HCT116 (cell line): Measurements from ENCODE around the gene CEP170B. TPM values are rescaled to one million over a fixed set of nuclear protein-coding genes. Genes with fewer than 3 reads are reported as not detected.
"Not testable (repeated sequence)": the region's sequence is repeated elsewhere in the genome, so short reads cannot be mapped to it uniquely, and the experiment has no call there.

Experiments used
- ATAC-seq: fragments of 200-7000 bp; cut with Tn5 transposase; 2 replicates; pipeline ENCODE4 v1.9.1; 2020; ENCODE audit warnings: mild to moderate bottlenecking, moderate library complexity
- BruUV-seq: library from RNA; stranded (reverse); fragments of 400-500 nt; replicated peaks from 2 replicates; lab custom pipeline; 2021; lab: Mats Ljungman, UMichigan
- CTCF ChIA-PET: fragments of 300-600 bp; sonication (Branson Sonifier 250); formaldehyde crosslinking; loops from one replicate; lab custom pipeline; 2021; ENCODE audit warnings: antibody characterized with exemption; lab: Charles Lee
- POLR2A ChIA-PET: fragments of 300-600, 350-600 bp; sonication (Branson Sonifier 250); formaldehyde crosslinking; loops from one replicate; lab custom pipeline; 2021; ENCODE audit warnings: antibody characterized with exemption; lab: Charles Lee
- RAD21 ChIA-PET, 2 experiments: fragments of 300-600 bp; sonication (Branson Sonifier 250); formaldehyde crosslinking; loops; one replicate each; lab custom pipeline; 2023; ENCODE audit warnings: low total read pairs in 2 of 2; ENCODE audit not compliant: uncharacterized antibody in 2 of 2, unreplicated experiment in 2 of 2, low non-redundant PET in 1 of 2; lab: Charles Lee
- DNase-seq: peaks from one replicate; pipeline ENCODE4 v3.0.0-alpha.2; 2010; ENCODE audit warnings: low read depth, low spot score
- H2AFZ ChIP-seq: fragments of 200-600 bp; shearing (Covaris generic), sonication (generic); 2 replicates; pipeline ENCODE4 v1.6.1; 2017; ENCODE audit warnings: low read depth, mixed run types, mixed read lengths, antibody characterized with exemption, low read length; ENCODE audit not compliant: poor library complexity, severe bottlenecking
- H3K27ac ChIP-seq: 2 replicates; pipeline ENCODE4 v1.5.1; 2012; ENCODE audit warnings: low read depth, low read length
- H3K27me3 ChIP-seq: fragments of 200-600 bp; sonication (generic); 2 replicates; pipeline ENCODE4 v1.6.1; 2016; ENCODE audit warnings: mixed run types, low read length, mixed read lengths; ENCODE audit not compliant: insufficient read depth
- H3K36me3 ChIP-seq, 2 experiments: fragments of 200-500 bp in 1 of 2; fragments of 200-600 bp in 1 of 2; sonication (Bioruptor generic) in 1 of 2; sonication (generic) in 1 of 2; 2 replicates each; pipeline versions ENCODE4 v1.5.1 to v1.6.1; 2014 to 2016; ENCODE audit warnings: low read length in 2 of 2, inconsistent platforms in 1 of 2, mixed read lengths in 1 of 2, mixed run types in 1 of 2; ENCODE audit not compliant: insufficient read depth in 2 of 2, control insufficient read depth in 1 of 2
- H3K4me1 ChIP-seq, 2 experiments: fragments of 200-600 bp in 1 of 2; sonication (generic) in 1 of 2; 2 replicates each; pipeline versions ENCODE4 v1.5.1 to v1.6.1; 2012 to 2017; ENCODE audit warnings: low read length in 2 of 2, inconsistent platforms in 1 of 2, mild to moderate bottlenecking in 1 of 2, mixed read lengths in 1 of 2, mixed run types in 1 of 2, moderate library complexity in 1 of 2; ENCODE audit not compliant: insufficient read depth in 2 of 2, control insufficient read depth in 1 of 2
- H3K4me2 ChIP-seq: fragments of 200-600 bp; sonication (generic); 2 replicates; pipeline ENCODE4 v1.6.1; 2017; ENCODE audit warnings: mixed run types, low read length, mixed read lengths
- H3K4me3 ChIP-seq, 2 experiments: fragments of 200-600 bp in 1 of 2; sonication (generic) in 1 of 2; replicated peaks in 1 of 2; 2 replicates each; pipeline ENCODE4 v1.5.1; 2011 to 2016; ENCODE audit warnings: low read length in 2 of 2, control low read depth in 1 of 2, low read depth in 1 of 2, mild to moderate bottlenecking in 1 of 2, mixed read lengths in 1 of 2, mixed run types in 1 of 2
- H3K79me2 ChIP-seq: fragments of 200-600 bp; sonication (generic); 2 replicates; pipeline ENCODE4 v1.6.1; 2017; ENCODE audit warnings: mild to moderate bottlenecking, mixed run types, low read length, moderate library complexity, mixed read lengths; ENCODE audit not compliant: insufficient read depth
- H3K9ac ChIP-seq: fragments of 200-600 bp; sonication (generic); 2 replicates; pipeline ENCODE4 v1.6.1; 2016; ENCODE audit warnings: low read length, mixed read lengths
- H3K9me2 ChIP-seq: fragments of 200-600 bp; sonication (generic), shearing (Covaris generic); 2 replicates; pipeline ENCODE4 v1.6.1; 2017; ENCODE audit warnings: mixed run types, mild to moderate bottlenecking, moderate library complexity; ENCODE audit not compliant: insufficient read depth
- H3K9me3 ChIP-seq, 2 experiments: fragments of 200-500 bp in 1 of 2; fragments of 200-600 bp in 1 of 2; sonication (Bioruptor generic) in 1 of 2; sonication (generic) in 1 of 2; 2 replicates each; pipeline ENCODE4 v1.6.1; 2014 to 2017; ENCODE audit warnings: low read length in 2 of 2, mixed read lengths in 2 of 2, inconsistent platforms in 1 of 2, low read depth in 1 of 2, mild to moderate bottlenecking in 1 of 2, mixed run types in 1 of 2, moderate library complexity in 1 of 2; ENCODE audit not compliant: control insufficient read depth in 1 of 2, insufficient read depth in 1 of 2
- H4K20me1 ChIP-seq: fragments of 200-600 bp; sonication (generic), shearing (Covaris generic); 2 replicates; pipeline ENCODE4 v1.6.1; 2017; ENCODE audit warnings: mixed run types, mild to moderate bottlenecking, moderate library complexity; ENCODE audit not compliant: insufficient read depth
- CTCF ChIP-seq, 3 experiments: fragments of 200-600 bp in 1 of 3; sonication (generic) in 1 of 3; IDR thresholded peaks in 2 of 3; conservative IDR thresholded peaks in 1 of 3; 2 replicates each; pipeline ENCODE4 v1.5.1; 2012 to 2017; ENCODE audit warnings: low read depth in 2 of 3, low read length in 2 of 3, antibody characterized with exemption in 1 of 3, borderline replicate concordance in 1 of 3, control low read depth in 1 of 3, mild to moderate bottlenecking in 1 of 3, mixed read lengths in 1 of 3, mixed run types in 1 of 3, moderate library complexity in 1 of 3; ENCODE audit not compliant: insufficient read depth in 1 of 3
- EGR1 ChIP-seq: IDR thresholded peaks from 2 replicates; pipeline ENCODE4 v1.6.1; 2012; ENCODE audit warnings: low read depth
- EZH2 ChIP-seq: fragments of 200-600 bp; sonication (generic); IDR thresholded peaks from 2 replicates; pipeline ENCODE4 v1.6.1; 2017; ENCODE audit warnings: antibody characterized with exemption, mixed run types
- TCF7L2 ChIP-seq: IDR thresholded peaks from 2 replicates; pipeline ENCODE4 v1.7.0; 2011; ENCODE audit warnings: borderline replicate concordance, inconsistent platforms; ENCODE audit not compliant: insufficient read depth, insufficient read length; ENCODE audit errors: extremely low read depth
- ZBTB33 ChIP-seq: IDR thresholded peaks from 2 replicates; pipeline ENCODE4 v1.6.1; 2011; ENCODE audit warnings: mild to moderate bottlenecking, low read length, moderate library complexity; ENCODE audit not compliant: insufficient replicate concordance; ENCODE audit errors: extremely low read depth
- intact Hi-C: fragments of 100-400 bp; cut with micrococcal nuclease; formaldehyde crosslinking; loops from 2 replicates; pipeline ENCODE4 v1.10.0; 2022
- total RNA-seq: library from RNA; stranded (reverse); gene quantifications from one replicate; pipeline ENCODE4 v1.2.1, GENCODE V29; 2021; ENCODE audit not compliant: unreplicated experiment

Gene CEP170B
- total RNA-seq, 1 experiment from 2014 or later = 45.9 TPM

- TF ChIP-seq ZBTB33 = no peak
Measured at GRCh38 chr14:104882991-104883660, 18.1 kb downstream of the CEP170B start (continued).

GRCh38 chr14:104883681-104884361 lies 18.8 kb downstream of the CEP170B start:
- Histone ChIP-seq H4K20me1 (no peaks in the 10 kb centered on the region), H3K9ac (no peak overlapping the region), H3K79me2 (no peaks in the 10 kb centered on the region), H2AFZ (no peak overlapping the region), H3K36me3 (peaks cover 6 to 28% of the 10 kb centered on the region in 2 experiments; a peak in 2 of 4 replicates), H3K4me2 (no peak overlapping the region)
- TSS peak; percentile 28 for BruUV-seq
- RAD21 ChIA-PET = no interaction called here
- TF ChIP-seq EZH2 (no peak), TCF7L2 (no peak), CTCF (IDR thresholded peaks at IDR 0.05 in 2 of 3, conservative IDR thresholded peaks at IDR 0.05 in 1 of 3; ENCODE audit: borderline replicate concordance in 1 of 3, insufficient read depth in 1 of 3, low read depth in 2 of 3, low read length in 2 of 3) (no peak), EGR1 (no peak)
- TF ChIP-seq, all 23 proteins: peak for 0
- no peak for ATAC-seq
- intact Hi-C loops = no loop called here
- Histone ChIP-seq H3K4me1 (peaks cover 12% of the 10 kb centered on the region in 2 experiments), H3K9me2 (no peaks in the 10 kb centered on the region), H3K4me3 (no peak overlapping the region), H3K27me3 (no peaks in the 10 kb centered on the region), H3K27ac (no peak overlapping the region), H3K9me3 (no peaks in the 10 kb centered on the region)
- ChIA-PET CTCF (no interaction called here), POLR2A (no interaction called here)
- DNase-seq = no peak

GRCh38 chr14:104884381-104884780 lies 19.3 kb downstream of the CEP170B start:
- H3K9me3 ChIP-seq, H3K27me3 ChIP-seq, H4K20me1 ChIP-seq, ATAC-seq, POLR2A ChIA-PET, H3K27ac ChIP-seq, H3K9me2 ChIP-seq, H3K4me2 ChIP-seq, H3K9ac ChIP-seq, intact Hi-C loops, H2AFZ ChIP-seq, DNase-seq, CTCF ChIA-PET, RAD21 ChIA-PET, H3K4me3 ChIP-seq, BruUV-seq, H3K79me2 ChIP-seq: not testable (repeated sequence)
- Histone ChIP-seq H3K4me1 (peaks cover 12% of the 10 kb centered on the region in 2 experiments), H3K36me3 (peaks cover 6 to 28% of the 10 kb centered on the region in 2 experiments; a peak in 2 of 4 replicates)
